Measurements from ENCODE around the gene MGMT.

DNA sequence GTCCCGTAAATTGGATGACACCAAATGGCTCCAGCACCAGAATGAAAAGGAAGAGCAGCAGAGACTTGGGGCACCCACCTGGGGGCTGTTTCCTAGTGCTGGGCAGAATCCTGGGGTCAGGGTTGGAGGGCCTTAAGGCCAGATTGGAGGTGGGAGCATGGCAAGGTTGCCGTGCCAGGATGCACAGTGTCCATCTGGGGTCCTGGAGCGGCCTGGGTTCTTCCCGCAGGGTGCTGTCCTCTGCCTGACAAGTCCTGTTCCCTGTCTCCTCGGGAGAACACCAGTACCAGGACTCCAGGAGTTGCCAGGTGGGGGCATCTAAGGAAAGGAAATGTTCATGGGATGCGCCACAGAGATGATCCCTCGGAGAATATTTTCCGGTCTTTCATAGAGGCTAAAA, 42.8 kb downstream of the MGMT start:
- TF ChIP-seq EZH2 (optimal IDR thresholded peaks at IDR 0.05; ENCODE audit: low read depth, low read length): no peak
- TF ChIP-seq CTCF (IDR thresholded peaks at IDR 0.05; ENCODE audit: low read length): no peak
- TF ChIP-seq EZH2phosphoT487 (IDR thresholded peaks at IDR 0.05; ENCODE audit: low read length): no peak
